RWPE1 (cell line): ENCODE data around the gene SPAG7.

Experiments
- CTCF ChIA-PET: fragments of 350-600 bp; sonication (Branson Sonifier 250); formaldehyde crosslinking; extraction: SDS; loops from one replicate; lab custom pipeline; 2021; lab: Yijun Ruan, JAX
- POLR2A ChIA-PET: fragments of 400-600 bp; formaldehyde crosslinking; extraction: SDS; loops from one replicate; lab custom pipeline; 2020; ENCODE audit warnings: antibody characterized with exemption; ENCODE audit not compliant: low non-redundant PET; lab: Yijun Ruan, JAX
- DNase-seq: peaks from one replicate; pipeline ENCODE4 v3.0.0; 2012; ENCODE audit warnings: low spot score
- H3K27ac ChIP-seq: fragments of 450-650 bp; 2 replicates; pipeline ENCODE4 v1.5.1; 2017
- CTCF ChIP-seq: fragments of 450-650 bp; conservative IDR thresholded peaks from 2 replicates; pipeline ENCODE4 v1.5.1; 2017; ENCODE audit warnings: low read depth, mild to moderate bottlenecking

SPAG7 gene

DNA sequence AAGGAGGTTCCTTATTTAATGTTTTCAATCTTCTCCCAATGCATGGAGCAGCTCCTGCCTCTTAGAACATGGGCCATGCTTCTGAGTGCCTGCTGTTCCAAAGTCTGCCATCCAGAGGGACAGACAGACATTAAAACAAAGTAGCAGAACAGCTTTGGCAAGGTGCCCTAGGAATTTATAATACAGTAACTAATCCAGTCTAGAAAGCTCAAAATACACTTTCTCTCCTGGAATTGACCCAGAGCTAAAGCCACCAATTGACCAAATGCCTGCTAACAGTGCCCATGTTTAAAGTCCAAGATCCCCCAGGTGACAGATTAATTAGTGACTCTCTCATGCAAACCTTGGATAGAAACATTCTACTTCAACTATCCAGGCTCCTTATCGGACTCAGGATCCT is 53.6 kb downstream of the SPAG7 start:
- no peak overlapping the region for H3K27ac ChIP-seq
- ChIA-PET CTCF (interaction anchor here (0.6 kb wide), 1 partner anchor 11 kb away, joined by 3 read pairs; the partner anchor contains the start of gene CHRNE), POLR2A (no interaction called here)
- TF ChIP-seq CTCF: no peak
- no peak for DNase-seq
